HepG2 (cell line): Measurements from ENCODE around the gene FILIP1. TPM values are rescaled to one million over a fixed set of nuclear protein-coding genes. Genes with fewer than 3 reads are reported as not detected.

Experiments used
- ATAC-seq: fragments of 200-7000 bp; cut with Tn5 transposase; 3 replicates; pipeline ENCODE4 v1.9.1; 2020; ENCODE audit warnings: mild to moderate bottlenecking, moderate library complexity
- BruUV-seq: library from RNA; stranded (reverse); fragments of 400-500 nt; replicated peaks from 2 replicates; lab custom pipeline; 2021; lab: Mats Ljungman, UMichigan
- CTCF ChIA-PET: fragments of 300-600 bp; formaldehyde crosslinking; extraction: SDS; loops from one replicate; lab custom pipeline; 2021; ENCODE audit warnings: low total read pairs, inconsistent platforms, low intra/inter-chr PET ratio; lab: Yijun Ruan, JAX
- POLR2A ChIA-PET: fragments of 350-600 bp; sonication (Branson Sonifier 250); formaldehyde crosslinking; loops from one replicate; lab custom pipeline; 2020; ENCODE audit warnings: antibody characterized with exemption, inconsistent platforms; lab: Yijun Ruan, JAX
- DNase-seq: peaks from one replicate; pipeline ENCODE4 v3.0.0-alpha.2; 2015; ENCODE audit warnings: low spot score
- FAIRE-seq: peaks from 3 replicates; lab custom pipeline; 2011; peaks lifted over from hg19 to GRCh38; lab: Jason Lieb, UNC
- H2AFZ ChIP-seq: one replicate; pipeline ENCODE4 v1.6.1; 2011; ENCODE audit warnings: low read length, inconsistent platforms
- H3K27ac ChIP-seq: fragments of 300-600 bp; 3 replicates; pipeline ENCODE4 v1.8.0; 2011; ENCODE audit warnings: mixed run types, mild to moderate bottlenecking, mixed read lengths, low read length, inconsistent platforms; ENCODE audit not compliant: insufficient read depth; ENCODE audit errors: extremely low read length
- H3K27me3 ChIP-seq, 2 experiments: fragments of 200-600 bp in 1 of 2; 2 replicates in 1 of 2; 3 replicates in 1 of 2; pipeline versions ENCODE4 v1.6.0 to v1.8.0; 2011; ENCODE audit warnings: low read length in 2 of 2, mild to moderate bottlenecking in 2 of 2, moderate library complexity in 2 of 2, inconsistent platforms in 1 of 2; ENCODE audit not compliant: insufficient read depth in 2 of 2, control insufficient read depth in 1 of 2
- H3K36me3 ChIP-seq, 2 experiments: fragments of 200-600 bp in 1 of 2; replicated peaks in 1 of 2; 2 replicates in 1 of 2; 3 replicates in 1 of 2; pipeline versions ENCODE4 v1.5.1 to v1.8.0; 2011; ENCODE audit warnings: low read length in 2 of 2, inconsistent platforms in 1 of 2; ENCODE audit not compliant: insufficient read depth in 2 of 2, control insufficient read depth in 1 of 2
- H3K4me1 ChIP-seq: 2 replicates; pipeline ENCODE4 v1.5.1; 2012; ENCODE audit warnings: low read length, inconsistent platforms; ENCODE audit not compliant: insufficient read depth
- H3K4me2 ChIP-seq: 2 replicates; pipeline ENCODE4 v1.6.0; 2011; ENCODE audit warnings: low read depth, low read length, inconsistent platforms
- H3K4me3 ChIP-seq, 3 experiments: fragments of 200-600 bp in 1 of 3; sonication (generic), shearing (Covaris generic) in 1 of 3; replicated peaks in 1 of 3; 2 replicates each; pipeline ENCODE4 v1.5.1; 2011 to 2016; ENCODE audit warnings: low read length in 3 of 3, inconsistent platforms in 2 of 3, low read depth in 2 of 3, mild to moderate bottlenecking in 2 of 3, control low read depth in 1 of 3, mixed read lengths in 1 of 3; ENCODE audit not compliant: insufficient read depth in 1 of 3
- H3K79me2 ChIP-seq: one replicate; pipeline ENCODE4 v1.6.1; 2011; ENCODE audit warnings: low read length, inconsistent platforms; ENCODE audit not compliant: insufficient read depth
- H3K9ac ChIP-seq: 2 replicates; pipeline ENCODE4 v1.6.0; 2011; ENCODE audit warnings: mild to moderate bottlenecking, low read depth, low read length, inconsistent platforms; ENCODE audit not compliant: insufficient read depth
- H3K9me3 ChIP-seq: 2 replicates; pipeline ENCODE4 v1.5.1; 2012; ENCODE audit warnings: mild to moderate bottlenecking, low read length
- H4K20me1 ChIP-seq: 2 replicates; pipeline ENCODE4 v1.6.0; 2011; ENCODE audit warnings: inconsistent platforms, mild to moderate bottlenecking, low read length, moderate library complexity; ENCODE audit not compliant: insufficient read depth
- ARID3A ChIP-seq: IDR thresholded peaks from 2 replicates; pipeline ENCODE4 v1.6.1; 2012; ENCODE audit warnings: low read depth, low read length, improper control_type of control experiment
- ATF4 ChIP-seq, 2 experiments: fragments of 450-650 bp in 1 of 2; sonication (generic) in 1 of 2; formaldehyde crosslinking; IDR thresholded peaks; 2 replicates each; pipeline versions ENCODE4 v1.5.0 to v1.8.0; 2020 to 2022; ENCODE audit warnings: mild to moderate bottlenecking in 1 of 2, missing genetic modification reagents in 1 of 2
- ATM ChIP-seq: fragments of 450-650 bp; IDR thresholded peaks from 2 replicates; pipeline ENCODE4 v1.7.1; 2017; ENCODE audit warnings: mild to moderate bottlenecking, borderline replicate concordance
- E2F1 ChIP-seq: sonication (generic); formaldehyde crosslinking; IDR thresholded peaks from 2 replicates; pipeline ENCODE4 v1.5.0; 2020; ENCODE audit warnings: missing genetic modification reagents
- EHMT2 ChIP-seq: fragments of 200-600 bp; sonication (generic); IDR thresholded peaks from 2 replicates; pipeline ENCODE4 v1.7.0; 2017; ENCODE audit warnings: antibody characterized with exemption, low read depth, low read length, borderline replicate concordance
- FLYWCH1 ChIP-seq: sonication (generic); formaldehyde crosslinking; IDR thresholded peaks from 2 replicates; pipeline ENCODE4 v1.8.1; 2023; ENCODE audit warnings: mild to moderate bottlenecking, missing genetic modification reagents
- FOXA3 ChIP-seq: IDR thresholded peaks from 2 replicates; pipeline ENCODE4 v1.6.1; 2016; ENCODE audit warnings: missing genetic modification reagents, missing compliant biosample characterization
- HIVEP1 ChIP-seq: sonication (generic); formaldehyde crosslinking; IDR thresholded peaks from 2 replicates; pipeline ENCODE4 v1.4.0; 2020; ENCODE audit warnings: mild to moderate bottlenecking, missing genetic modification reagents
- KDM5A ChIP-seq: fragments of 200-600 bp; sonication (generic); IDR thresholded peaks from 2 replicates; pipeline ENCODE4 v1.7.0; 2018; ENCODE audit warnings: antibody characterized with exemption, mild to moderate bottlenecking, low read length, borderline replicate concordance
- KDM6A ChIP-seq: IDR thresholded peaks from 2 replicates; pipeline ENCODE4 v1.6.1; 2016; ENCODE audit warnings: low read depth
- KLF6 ChIP-seq: IDR thresholded peaks from 2 replicates; pipeline ENCODE4 v1.8.0; 2016; ENCODE audit warnings: missing biosample characterization, missing genetic modification reagents
- MYC ChIP-seq: sonication (generic); formaldehyde crosslinking; IDR thresholded peaks from 2 replicates; pipeline ENCODE4 v1.9.0; 2021; ENCODE audit warnings: missing genetic modification reagents, borderline replicate concordance
- RXRA ChIP-seq: sonication (generic); formaldehyde crosslinking; IDR thresholded peaks from 2 replicates; pipeline ENCODE4 v1.5.1; 2020; ENCODE audit warnings: missing genetic modification reagents
- SP1 ChIP-seq, 2 experiments: fragments of 450-650 bp in 1 of 2; sonication (generic) in 1 of 2; formaldehyde crosslinking in 1 of 2; IDR thresholded peaks; 2 replicates each; pipeline versions ENCODE4 v1.4.0 to v1.6.1; 2016 to 2020; ENCODE audit warnings: missing genetic modification reagents in 1 of 2
- THAP11 ChIP-seq: IDR thresholded peaks from 2 replicates; pipeline ENCODE4 v1.6.1; 2016; ENCODE audit warnings: missing biosample characterization, missing genetic modification reagents
- TOE1 ChIP-seq: sonication (generic); formaldehyde crosslinking; IDR thresholded peaks from 2 replicates; pipeline ENCODE4 v1.4.0; 2020; ENCODE audit warnings: mild to moderate bottlenecking, missing genetic modification reagents
- ZNF30 ChIP-seq: sonication (generic); formaldehyde crosslinking; IDR thresholded peaks from 2 replicates; pipeline ENCODE4 v1.5.0; 2020; ENCODE audit warnings: mild to moderate bottlenecking, missing genetic modification reagents
- ZNF577 ChIP-seq: sonication (generic); formaldehyde crosslinking; IDR thresholded peaks from 2 replicates; pipeline ENCODE4 v1.4.0; 2020; ENCODE audit warnings: mild to moderate bottlenecking, low read depth, missing genetic modification reagents, borderline replicate concordance
- ZNF746 ChIP-seq: sonication (generic); formaldehyde crosslinking; IDR thresholded peaks from 2 replicates; pipeline ENCODE4 v1.8.0; 2022; ENCODE audit warnings: mild to moderate bottlenecking, missing genetic modification reagents
- ZNF766 ChIP-seq: sonication (generic); formaldehyde crosslinking; IDR thresholded peaks from 2 replicates; pipeline ENCODE4 v1.5.0; 2020; ENCODE audit warnings: missing genetic modification reagents, borderline replicate concordance
- WGBS: methylation state at CpG from one replicate; pipeline ENCODE4 v1.1.6; 2017; ENCODE audit warnings: low lambda C conversion rate; 5-methylcytosine and 5-hydroxymethylcytosine counted together
- in situ Hi-C: cut with HindIII; loops from 2 replicates; pipeline ENCODE4 v1.10.0; 2017; ENCODE audit warnings: low pct_unique_long_range_greater_than_20kb; ENCODE audit not compliant: extremely low pct_ligation_motif_present
- intact Hi-C: fragments of 100-400 bp; cut with micrococcal nuclease; formaldehyde crosslinking; loops from one replicate; pipeline ENCODE4 v1.10.0; 2022; ENCODE audit not compliant: unreplicated experiment
- polyA plus RNA-seq, 8 experiments: library from polyadenylated mRNA; depleted of rRNA in 3 of 8; stranded (reverse) in 7 of 8; unstranded in 1 of 8; fragments of >200 nt; fragmentation: Illumina TruSeq in 4 of 8; extraction: Trizol in 4 of 8; gene quantifications; 2 replicates each; pipeline versions ENCODE4 v1.2.1 to v1.2.3, GENCODE V29; 2011 to 2016; ENCODE audit warnings: low read depth in 4 of 8, missing spikeins in 1 of 8, mixed read lengths in 1 of 8; ENCODE audit not compliant: insufficient read depth in 1 of 8
- total RNA-seq, 5 experiments: library from RNA; depleted of rRNA; stranded (reverse); fragments of >200 nt; fragmentation: Illumina TruSeq; extraction: Trizol; gene quantifications; 2 replicates each; pipeline ENCODE4 v1.2.3, GENCODE V29; 2016; ENCODE audit warnings: low read depth in 1 of 5

The FILIP1 gene
- total and polyA plus RNA-seq, 2 of the 13 experiments (the other 11 are each of a cell fraction or from before 2014, with no cell fraction given): not detected

GRCh38 chr6:75287424-75287823 lies 206.2 kb downstream of the FILIP1 start:
- DNase-seq (no peak), ATAC-seq (no peak), FAIRE-seq (no peak)
- POLR2A ChIA-PET: no interaction called here
- WGBS: 81% methylated on average over 1 of the region's 1 CpG
- in situ Hi-C loops (loop anchor here (10.0 kb wide), 1 partner anchor 237 kb away; no protein-coding TSS in a partner anchor), intact Hi-C loops (loop anchor here (5.0 kb wide), 1 partner anchor 315 kb away; the partner anchor contains the start of gene SENP6)
- CTCF ChIA-PET: no interaction called here
- Histone ChIP-seq H3K4me3 (no peak overlapping the region), H3K4me2 (no peak overlapping the region), H3K9ac (no peak overlapping the region), H3K36me3 (no peaks in the 10 kb centered on the region), H3K9me3 (no peaks in the 10 kb centered on the region), H3K27ac (no peak overlapping the region), H3K27me3 (no peaks in the 10 kb centered on the region; a peak in 1 of 5 replicates), H4K20me1 (peaks cover 11% of the 10 kb centered on the region), H2AFZ (no peak overlapping the region), H3K4me1 (peaks cover 23% of the 10 kb centered on the region), H3K79me2 (peaks cover 25% of the 10 kb centered on the region)
- TF ChIP-seq RXRA (CRISPR knock-in tag) (no peak), ZNF577 (CRISPR knock-in tag) (no peak), KDM5A (no peak), ZNF766 (CRISPR knock-in tag) (no peak), ATF4 (CRISPR knock-in tag; IDR thresholded peaks at IDR 0.05) (no peak), TOE1 (CRISPR knock-in tag) (no peak), FOXA3 (CRISPR knock-in tag) (no peak), ZNF30 (CRISPR knock-in tag) (no peak), ZNF746 (CRISPR knock-in tag) (no peak), SP1 (IDR thresholded peaks at IDR 0.05) (no peak), SP1 (CRISPR knock-in tag; IDR thresholded peaks at IDR 0.05) (no peak), E2F1 (CRISPR knock-in tag) (no peak), ARID3A (no peak), HIVEP1 (CRISPR knock-in tag) (no peak), FLYWCH1 (no peak), EHMT2 (no peak), MYC (CRISPR knock-in tag) (no peak), KDM6A (CRISPR knock-in tag) (no peak), KLF6 (CRISPR knock-in tag) (no peak), THAP11 (CRISPR knock-in tag) (no peak), ATM (no peak)
- no TSS peak for BruUV-seq
